HG02588 (cell line): ENCODE data around the gene SPATA31E1.
"Not testable (repeated sequence)": the region's sequence is repeated elsewhere in the genome, so short reads cannot be mapped to it uniquely, and the experiment has no call there.

Experiments used
- ATAC-seq: cut with Tn5 transposase; IDR thresholded peaks from one replicate; pipeline ENCODE4 v1.9.1; 2021; ENCODE audit warnings: mild to moderate bottlenecking, moderate library complexity; ENCODE audit not compliant: unreplicated experiment

SPATA31E1 gene

DNA sequence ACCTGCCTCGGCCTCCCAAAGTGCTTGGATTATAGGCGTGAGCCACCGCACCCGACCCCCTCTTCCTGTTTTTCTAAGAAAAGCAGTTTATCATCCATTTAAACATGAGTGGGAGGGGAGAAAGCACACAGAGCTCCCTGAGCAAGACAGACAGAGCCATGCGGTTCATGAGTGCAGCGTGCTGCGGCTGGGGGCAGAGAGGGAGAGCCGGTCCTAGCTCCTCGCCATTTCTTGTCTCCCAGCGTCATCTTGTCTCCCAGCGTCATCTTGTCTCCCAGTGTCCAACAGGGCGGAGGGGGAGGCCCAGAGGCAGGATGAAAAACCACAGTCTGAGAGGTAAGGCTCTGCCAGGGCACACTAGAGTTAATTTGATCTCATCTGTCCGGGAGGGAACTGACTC is 36.3 kb downstream of the SPATA31E1 start:
- ATAC-seq: not testable (repeated sequence)

DNA sequence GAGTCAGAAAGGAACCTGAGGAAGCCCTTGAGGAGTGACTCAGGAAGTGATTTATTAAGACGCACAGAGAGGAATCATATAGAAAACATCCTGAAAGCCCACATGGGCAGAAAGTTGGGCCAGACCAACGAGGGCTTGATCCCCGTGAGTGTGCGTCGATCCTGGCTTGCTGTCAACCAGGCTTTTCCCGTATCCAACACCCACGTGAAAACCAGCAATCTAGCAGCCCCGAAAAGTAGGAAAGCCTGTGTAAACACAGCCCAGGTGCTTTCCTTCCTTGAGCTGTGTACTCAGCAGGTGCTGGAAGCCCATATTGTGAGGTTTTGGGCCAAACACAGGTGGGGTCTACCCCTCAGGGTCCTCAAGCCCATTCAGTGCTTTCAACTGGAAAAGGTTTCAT is 38.9 kb downstream of the SPATA31E1 start:
- not testable (repeated sequence) for ATAC-seq

- not testable (repeated sequence) for ATAC-seq
Measured at GRCh38 chr9:87923012-87923411, 40.3 kb downstream of the SPATA31E1 start.

GRCh38 chr9:87924851-87925250 is 42.2 kb downstream of the SPATA31E1 start:
- not testable (repeated sequence) for ATAC-seq

GRCh38 chr9:87929152-87929551 is 46.5 kb downstream of the SPATA31E1 start:
- ATAC-seq: not testable (repeated sequence)

GRCh38 chr9:87934444-87934843 is 51.8 kb downstream of the SPATA31E1 start:
- ATAC-seq: not testable (repeated sequence)

DNA sequence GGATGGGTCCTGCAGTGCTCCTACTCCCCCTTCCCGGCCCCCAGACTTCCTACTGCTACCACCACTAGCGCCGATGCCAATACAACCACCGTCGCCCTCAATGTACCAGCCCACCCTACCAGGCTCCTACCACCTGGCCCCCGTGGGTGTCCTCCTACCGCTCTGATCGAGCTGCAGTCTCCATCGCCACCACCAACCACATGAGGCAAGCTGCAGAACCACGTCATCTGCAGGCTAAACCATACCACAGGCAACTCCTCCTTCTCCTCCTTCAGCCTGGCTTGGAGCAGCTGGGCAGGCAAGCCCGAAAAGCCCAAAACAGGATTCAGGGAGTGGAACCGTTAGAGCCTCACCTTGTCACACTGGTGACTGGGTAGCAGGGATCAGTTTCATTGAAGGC is 54.7 kb downstream of the SPATA31E1 start:
- ATAC-seq: not testable (repeated sequence)

DNA sequence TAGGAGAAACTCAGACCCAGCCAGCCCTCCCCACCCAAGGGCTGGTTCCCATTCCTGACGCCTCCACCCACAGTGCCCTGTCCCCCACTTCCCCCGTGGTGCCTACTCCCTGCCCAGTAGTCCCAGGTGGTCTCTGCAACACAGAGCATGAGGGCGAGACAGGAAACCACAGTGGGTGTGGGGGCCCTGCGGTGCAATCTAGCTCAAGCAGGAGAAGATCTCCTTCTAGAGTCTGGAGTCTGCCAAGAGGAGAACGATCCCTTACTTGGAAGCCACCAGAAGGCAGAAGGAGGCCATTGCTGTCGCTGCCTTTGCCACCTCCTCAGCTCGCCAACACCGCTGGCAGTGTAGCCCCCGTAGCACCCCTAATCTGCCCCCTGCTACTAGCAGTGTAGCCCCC is 55.2 kb downstream of the SPATA31E1 start:
- ATAC-seq: not testable (repeated sequence)

DNA sequence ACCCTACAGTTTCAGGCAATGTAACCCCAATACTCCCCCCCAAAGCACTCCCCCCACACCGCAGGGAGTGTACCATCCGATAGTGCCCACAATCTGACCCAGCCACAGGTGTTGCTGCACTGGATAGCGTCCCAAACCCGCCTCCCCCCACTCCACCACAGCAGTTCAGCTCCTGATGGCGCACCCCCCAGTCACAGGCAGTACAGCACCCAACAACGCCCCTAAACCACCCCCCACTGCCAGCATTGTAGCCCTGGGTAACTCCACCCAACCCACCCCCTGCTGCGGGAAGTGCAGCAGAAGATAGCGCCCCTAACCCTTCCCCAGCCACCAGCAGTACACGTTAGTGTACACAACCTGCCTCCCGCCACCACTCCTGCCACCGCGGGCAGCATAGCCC is 55.7 kb downstream of the SPATA31E1 start:
- ATAC-seq: not testable (repeated sequence)
